A549 treated with ZK216348 at 1 μM for 4 hours (cell line): Measurements from ENCODE around the gene TMEM176A. TPM values are rescaled to one million over a fixed set of nuclear protein-coding genes. Genes with fewer than 3 reads are reported as not detected.

Experiments
- total RNA-seq: library from RNA; stranded (reverse); fragments of 200-300 nt; extraction: Qiagen RNA extraction; gene quantifications from 5 replicates; pipeline ENCODE4 v1.2.3, GENCODE V29; 2022; ENCODE audit warnings: low read depth

The TMEM176A gene
- total RNA-seq, result not detected in 5 replicates

GRCh38 chr7:150800581-150801241, at the start of gene TMEM176A:
TSS of gene TMEM176A (plus strand) at chr7:150800769. CDS start at chr7:150801551, 782 bp downstream.

GRCh38 chr7:150799741-150800580, 608 bp upstream of the TMEM176A start, which contains the start of gene TMEM176B:
TSS of gene TMEM176B (minus strand) at chr7:150800364. CDS start at chr7:150796569, 3,795 bp downstream.

GRCh38 chr7:150852371-150852905, 51.9 kb downstream of the TMEM176A start, which contains the start of gene AOC1:
TSS of gene AOC1 (plus strand) at chr7:150852517. CDS start at chr7:150856471, 3,954 bp downstream.

Other genes starting within 250 kb of the TMEM176A start
- gene GIMAP4, start 233.4 kb upstream of the TMEM176A start, total RNA-seq, result not detected in 5 replicates
- gene GIMAP6, start 168.4 kb upstream of the TMEM176A start, total RNA-seq, result not detected in 5 replicates
- gene GIMAP2, start 115.1 kb upstream of the TMEM176A start, total RNA-seq, result not detected in 5 replicates
- not detected in 5 replicates for gene GIMAP1, start 84.2 kb upstream of the TMEM176A start, total RNA-seq
- gene GIMAP5, start 63.4 kb upstream of the TMEM176A start, total RNA-seq, result 0.24 TPM in 1 of 5 replicates, not detected in the others
- not detected in 5 replicates for gene TMEM176B, start 405 bp upstream of the TMEM176A start, total RNA-seq
- 0.06 TPM in 1 of 5 replicates, not detected in the others for gene AOC1, start 51.7 kb downstream of the TMEM176A start, total RNA-seq
- 0.71 to 1.2 TPM (median 0.98 TPM) in 5 replicates for gene KCNH2, start 177.6 kb downstream of the TMEM176A start, total RNA-seq
- 0.07 to 1.0 TPM (median 0.46 TPM) in 5 replicates for gene NOS3, start 190.2 kb downstream of the TMEM176A start, total RNA-seq
- gene ATG9B, start 223.7 kb downstream of the TMEM176A start, total RNA-seq, result 0.25 to 0.94 TPM (median 0.43 TPM) in 5 replicates
- gene ABCB8, start 227.7 kb downstream of the TMEM176A start, total RNA-seq, result 26.6 to 53.5 TPM (median 47.4 TPM) in 5 replicates
- gene ASIC3, start 247.8 kb downstream of the TMEM176A start, total RNA-seq, result 6.8 to 11.5 TPM (median 9.8 TPM) in 5 replicates